A673 (cell line): ENCODE measurements around the gene PRR30. TPM values are rescaled to one million over a fixed set of nuclear protein-coding genes. Genes with fewer than 3 reads are reported as not detected.

Source experiments
- BruUV-seq: library from RNA; stranded (reverse); fragments of 400-500 nt; replicated peaks from 2 replicates; lab custom pipeline; 2021; lab: Mats Ljungman, UMichigan
- CTCF ChIA-PET: fragments of 300-600 bp; sonication (Branson Sonifier 250); formaldehyde crosslinking; loops from one replicate; lab custom pipeline; 2022; ENCODE audit warnings: antibody characterized with exemption; lab: Charles Lee
- POLR2A ChIA-PET: fragments of 300-600 bp; sonication (Branson Sonifier 250); formaldehyde crosslinking; loops from one replicate; lab custom pipeline; 2022; ENCODE audit warnings: antibody characterized with exemption; ENCODE audit not compliant: low non-redundant PET; lab: Charles Lee
- DNase-seq: peaks from one replicate; pipeline ENCODE4 v3.0.0-alpha.2; 2015; ENCODE audit warnings: low spot score
- H3K27ac ChIP-seq: fragments of 200-600 bp; sonication (generic); 2 replicates; pipeline ENCODE4 v1.5.1; 2016; ENCODE audit warnings: mixed run types, low read depth, mild to moderate bottlenecking, mixed read lengths, antibody characterized with exemption, low read length; ENCODE audit not compliant: poor library complexity, severe bottlenecking
- H3K27me3 ChIP-seq: fragments of 200-600 bp; sonication (generic); replicated peaks from 2 replicates; pipeline ENCODE4 v1.6.1; 2017; ENCODE audit warnings: mixed run types, low read depth, mild to moderate bottlenecking, mixed read lengths, antibody characterized with exemption, low read length; ENCODE audit not compliant: insufficient read depth, poor library complexity
- H3K36me3 ChIP-seq: fragments of 200-600 bp; sonication (generic); 2 replicates; pipeline ENCODE4 v1.6.1; 2016; ENCODE audit warnings: mixed run types, mild to moderate bottlenecking, mixed read lengths, antibody characterized with exemption, low read length; ENCODE audit not compliant: insufficient read depth, poor library complexity, severe bottlenecking
- H3K4me1 ChIP-seq: fragments of 200-600 bp; sonication (generic); 2 replicates; pipeline ENCODE4 v1.6.1; 2017; ENCODE audit warnings: mixed run types, mild to moderate bottlenecking, mixed read lengths, antibody characterized with exemption, low read length; ENCODE audit not compliant: insufficient read depth, poor library complexity, severe bottlenecking
- H3K4me3 ChIP-seq: fragments of 200-600 bp; sonication (generic); 2 replicates; pipeline ENCODE4 v1.5.1; 2016; ENCODE audit warnings: low read depth, mixed run types, mild to moderate bottlenecking, mixed read lengths, low read length; ENCODE audit not compliant: poor library complexity, severe bottlenecking
- H3K9me3 ChIP-seq: fragments of 200-600 bp; sonication (generic); 2 replicates; pipeline ENCODE4 v1.6.1; 2016; ENCODE audit warnings: mixed run types, low read depth, mild to moderate bottlenecking, mixed read lengths, antibody characterized with exemption, low read length; ENCODE audit not compliant: poor library complexity, severe bottlenecking
- CTCF ChIP-seq: fragments of 300-800, 200-600 bp; sonication (generic); conservative IDR thresholded peaks from 2 replicates; pipeline ENCODE4 v1.5.1; 2017; ENCODE audit warnings: low read depth, mild to moderate bottlenecking, antibody characterized with exemption, low read length, moderate library complexity, mixed read lengths
- EZH2 ChIP-seq: fragments of 200-600 bp; sonication (generic); IDR thresholded peaks from 2 replicates; pipeline ENCODE4 v1.6.1; 2017; ENCODE audit warnings: borderline replicate concordance, low read depth, mild to moderate bottlenecking, mixed read lengths, antibody characterized with exemption, low read length; ENCODE audit not compliant: poor library complexity, severe bottlenecking
- intact Hi-C: fragments of 100-400 bp; cut with micrococcal nuclease; formaldehyde crosslinking; loops from one replicate; pipeline ENCODE4 v1.10.0; 2022; ENCODE audit not compliant: unreplicated experiment
- total RNA-seq: library from RNA; stranded (reverse); gene quantifications from 2 replicates; pipeline ENCODE4 v1.2.3, GENCODE V29; 2021

Gene PRR30
- total RNA-seq, 1 experiment from 2014 or later = not detected

- BruUV-seq = no TSS peak
- H3K36me3 ChIP-seq = no peaks in the 10 kb centered on the region
- no peak for DNase-seq
- H3K9me3 ChIP-seq = no peaks in the 10 kb centered on the region
- no peaks in the 10 kb centered on the region for H3K4me1 ChIP-seq
- no peaks in the 10 kb centered on the region for H3K27me3 ChIP-seq
- POLR2A ChIA-PET = no interaction called here
- intact Hi-C loops = no loop called here
- TF ChIP-seq EZH2 (no peak), CTCF (no peak)
- no peak overlapping the region for H3K4me3 ChIP-seq
- CTCF ChIA-PET = interaction anchor here (1.1 kb wide), 1 partner anchor 9 kb away, joined by 10 read pairs; no protein-coding TSS in a partner anchor
- H3K27ac ChIP-seq = no peak overlapping the region
These were observed 21.0 kb upstream of the PRR30 start for GRCh38 chr2:27160191-27160590.

- BruUV-seq = no TSS peak
- no peaks in the 10 kb centered on the region for H3K4me1 ChIP-seq
- no peaks in the 10 kb centered on the region for H3K9me3 ChIP-seq
- POLR2A ChIA-PET = no interaction called here
- no peak overlapping the region for H3K27ac ChIP-seq
- H3K36me3 ChIP-seq = no peaks in the 10 kb centered on the region
- CTCF ChIA-PET = no interaction called here
- H3K4me3 ChIP-seq = no peak overlapping the region
- intact Hi-C loops = no loop called here
- DNase-seq = no peak
- no peaks in the 10 kb centered on the region for H3K27me3 ChIP-seq
- TF ChIP-seq CTCF (no peak), EZH2 (no peak)
These were observed 20.1 kb upstream of the PRR30 start for GRCh38 chr2:27159271-27159670.

GRCh38 chr2:27158468-27158867 is 19.3 kb upstream of the PRR30 start:
- POLR2A ChIA-PET = interaction anchor here (0.6 kb wide), 1 partner anchor 702 kb away, joined by 12 read pairs; no protein-coding TSS in a partner anchor

More at GRCh38 chr2:27158468-27158867, 19.3 kb upstream of the PRR30 start:
- H3K4me3 ChIP-seq = no peak overlapping the region
- H3K36me3 ChIP-seq = no peaks in the 10 kb centered on the region
- CTCF ChIA-PET = no interaction called here
- no peak overlapping the region for H3K27ac ChIP-seq
- DNase-seq = no peak
- no peaks in the 10 kb centered on the region for H3K27me3 ChIP-seq
- no peak for TF ChIP-seq CTCF
- no peak for TF ChIP-seq EZH2
- H3K4me1 ChIP-seq = no peaks in the 10 kb centered on the region
- no TSS peak for BruUV-seq
- intact Hi-C loops = no loop called here
- no peaks in the 10 kb centered on the region for H3K9me3 ChIP-seq
